Type B pancreatic cell (in vitro differentiated cells): ENCODE results near the gene MEI1. TPM values are rescaled to one million over a fixed set of nuclear protein-coding genes. Genes with fewer than 3 reads are reported as not detected.
"Not testable (repeated sequence)": the region's sequence is repeated elsewhere in the genome, so short reads cannot be mapped to it uniquely, and the experiment has no call there.

ENCODE experiments used
- DNase-seq: peaks from one replicate; pipeline ENCODE4 v3.0.0; 2021; ENCODE audit warnings: mixed read lengths; ENCODE audit not compliant: unreplicated experiment; ENCODE audit errors: extremely low spot score
- H3K27ac Mint-ChIP-seq: 2 replicates; pipeline ENCODE4 v1.8.0; 2021; ENCODE audit warnings: mild to moderate bottlenecking, mixed read lengths
- H3K27me3 Mint-ChIP-seq: 2 replicates; pipeline ENCODE4 v1.8.0; 2021; ENCODE audit warnings: mixed read lengths
- H3K36me3 Mint-ChIP-seq: 2 replicates; pipeline ENCODE4 v1.8.0; 2021; ENCODE audit warnings: mixed read lengths
- H3K4me1 Mint-ChIP-seq: one replicate; pipeline ENCODE4 v1.8.0; 2021; ENCODE audit warnings: mixed read lengths; ENCODE audit not compliant: unreplicated experiment
- H3K4me3 Mint-ChIP-seq: 2 replicates; pipeline ENCODE4 v1.8.0; 2021; ENCODE audit warnings: mild to moderate bottlenecking, mixed read lengths
- H3K9me3 Mint-ChIP-seq: 2 replicates; pipeline ENCODE4 v1.8.0; 2021; ENCODE audit warnings: mixed read lengths
- CTCF ChIP-seq: fragments of 200-600 bp; sonication (generic); conservative IDR thresholded peaks from 2 replicates; pipeline ENCODE4 v1.5.0; 2021; ENCODE audit warnings: antibody characterized with exemption, mild to moderate bottlenecking
- total RNA-seq: library from RNA; stranded (reverse); gene quantifications from 2 replicates; pipeline ENCODE4 v1.2.1, GENCODE V29; 2021; ENCODE audit warnings: low replicate concordance

MEI1 gene
- total RNA-seq, 1 donor from 2014 or later: 1.2 TPM

- no peak for TF ChIP-seq CTCF
- Mint-ChIP-seq H3K9me3 (no peaks in the 10 kb centered on the region), H3K27me3 (no peaks in the 10 kb centered on the region), H3K4me1 (peaks cover 9% of the 10 kb centered on the region), H3K36me3 (peaks cover 5% of the 10 kb centered on the region), H3K4me3 (peak overlapping the region; percentile 99), H3K27ac (peak overlapping the region; percentile 96)
- DNase-seq: no peak
Measured at GRCh38 chr22:41683052-41683451, 16.3 kb upstream of the MEI1 start.

- no peak overlapping the region for H3K27ac Mint-ChIP-seq
- H3K4me1 Mint-ChIP-seq: peaks cover 11% of the 10 kb centered on the region
- TF ChIP-seq CTCF: no peak
- H3K9me3 Mint-ChIP-seq: no peaks in the 10 kb centered on the region
- no peak for DNase-seq
- peaks cover 2% of the 10 kb centered on the region for H3K36me3 Mint-ChIP-seq
- no peak overlapping the region for H3K4me3 Mint-ChIP-seq
- no peaks in the 10 kb centered on the region for H3K27me3 Mint-ChIP-seq
Measured at GRCh38 chr22:41683616-41684015, 15.7 kb upstream of the MEI1 start.

GRCh38 chr22:41684194-41684593, 15.1 kb upstream of the MEI1 start:
- TF ChIP-seq CTCF: no peak
- H3K27ac Mint-ChIP-seq: no peak overlapping the region
- H3K4me1 Mint-ChIP-seq: peaks cover 14% of the 10 kb centered on the region

GRCh38 chr22:41686890-41687289, 12.4 kb upstream of the MEI1 start:
- peaks cover 19% of the 10 kb centered on the region for H3K4me1 Mint-ChIP-seq
- not testable (repeated sequence) for H3K27me3 Mint-ChIP-seq, H3K9me3 Mint-ChIP-seq, H3K36me3 Mint-ChIP-seq, DNase-seq
- H3K27ac Mint-ChIP-seq: peak overlapping the region; percentile 99
- peak overlapping the region; percentile 94 for H3K4me3 Mint-ChIP-seq

More at GRCh38 chr22:41684194-41684593, 15.1 kb upstream of the MEI1 start:
- H3K27me3 Mint-ChIP-seq: no peaks in the 10 kb centered on the region
- peak overlapping the region; percentile 4 for H3K4me3 Mint-ChIP-seq
- peaks cover 3% of the 10 kb centered on the region for H3K36me3 Mint-ChIP-seq
- DNase-seq: no peak
- no peaks in the 10 kb centered on the region for H3K9me3 Mint-ChIP-seq

- no peak for DNase-seq
- Mint-ChIP-seq H3K4me3 (peak overlapping the region; percentile 94), H3K9me3 (no peaks in the 10 kb centered on the region), H3K36me3 (peaks cover 3% of the 10 kb centered on the region), H3K27ac (peak overlapping the region; percentile 99), H3K27me3 (no peaks in the 10 kb centered on the region), H3K4me1 (peaks cover 19% of the 10 kb centered on the region)
- TF ChIP-seq CTCF: no peak
Measured at GRCh38 chr22:41687901-41688364, 11.4 kb upstream of the MEI1 start.

- peak; percentile 91 for DNase-seq
- no peak for TF ChIP-seq CTCF
- peak within 1 kb of the TSS; percentile 94 for H3K4me3 Mint-ChIP-seq
- H3K4me1 Mint-ChIP-seq: peaks cover 19% of the 10 kb centered on the region
- H3K27me3 Mint-ChIP-seq: no peaks in the 10 kb centered on the region
- peak within 1 kb of the TSS; percentile 99 for H3K27ac Mint-ChIP-seq
- peaks cover 3% of the 10 kb centered on the region for H3K36me3 Mint-ChIP-seq
- no peaks in the 10 kb centered on the region for H3K9me3 Mint-ChIP-seq
Measured at GRCh38 chr22:41688365-41689211, 10.7 kb upstream of the MEI1 start, which contains the start of gene SNU13. Gene SNU13, minus strand, starts transcription at chr22:41688867. Its CDS starts 71 bp downstream, at chr22:41688796.
